WTC11 (cell line): ENCODE measurements around the gene SEMA3F. TPM values are rescaled to one million over a fixed set of nuclear protein-coding genes. Genes with fewer than 3 reads are reported as not detected.

Source experiments
- ATAC-seq: fragments of 200-7000 bp; cut with Tn5 transposase; 2 replicates; pipeline ENCODE4 v1.10.0; 2021; ENCODE audit warnings: mild to moderate bottlenecking, moderate library complexity
- CTCF ChIA-PET: fragments of 300-600 bp; sonication (Branson Sonifier 250); formaldehyde crosslinking; loops from one replicate; lab custom pipeline; 2021; ENCODE audit warnings: antibody characterized with exemption; lab: Charles Lee
- POLR2A ChIA-PET: fragments of 350-600 bp; sonication (Branson Sonifier 250); formaldehyde crosslinking; loops from one replicate; lab custom pipeline; 2021; ENCODE audit warnings: antibody characterized with exemption; lab: Charles Lee
- DNase-seq: peaks from one replicate; pipeline ENCODE4 v3.0.0; 2021; ENCODE audit warnings: low spot score
- H3K27ac Mint-ChIP-seq: 2 replicates; pipeline ENCODE4 v1.8.0; 2021; ENCODE audit warnings: mixed read lengths
- H3K27me3 Mint-ChIP-seq: 2 replicates; pipeline ENCODE4 v1.8.0; 2021; ENCODE audit warnings: low read depth, mild to moderate bottlenecking, moderate library complexity, mixed read lengths
- H3K36me3 Mint-ChIP-seq: 2 replicates; pipeline ENCODE4 v1.8.0; 2021; ENCODE audit warnings: mixed read lengths
- H3K4me1 Mint-ChIP-seq: 2 replicates; pipeline ENCODE4 v1.8.0; 2022; ENCODE audit warnings: mixed read lengths
- H3K4me3 Mint-ChIP-seq: 2 replicates; pipeline ENCODE4 v1.8.0; 2021; ENCODE audit warnings: mild to moderate bottlenecking, moderate library complexity, mixed read lengths
- H3K9me3 Mint-ChIP-seq: 2 replicates; pipeline ENCODE4 v1.8.0; 2021; ENCODE audit warnings: mixed read lengths
- JAZF1 ChIP-seq: fragments of 250-450 bp; sonication (Bioruptor Pico); IDR thresholded peaks from 2 replicates; pipeline ENCODE4 v1.9.0; 2021; ENCODE audit warnings: moderate library complexity, mild to moderate bottlenecking, inconsistent platforms
- ZNF138 ChIP-seq: sonication (generic); formaldehyde crosslinking; conservative IDR thresholded peaks from 2 replicates; pipeline ENCODE4 v1.8.1; 2022; ENCODE audit warnings: mild to moderate bottlenecking, moderate library complexity, missing genetic modification reagents
- ZNF219 ChIP-seq: sonication (generic); formaldehyde crosslinking; IDR thresholded peaks from 2 replicates; pipeline ENCODE4 v1.8.0; 2023; ENCODE audit warnings: missing genetic modification reagents, mild to moderate bottlenecking, borderline replicate concordance
- ZNF232 ChIP-seq: sonication (generic); formaldehyde crosslinking; IDR thresholded peaks from 2 replicates; pipeline ENCODE4 v1.8.0; 2022; ENCODE audit warnings: mild to moderate bottlenecking, missing genetic modification reagents
- ZNF263 ChIP-seq: sonication (generic); formaldehyde crosslinking; IDR thresholded peaks from 2 replicates; pipeline ENCODE4 v1.8.1; 2022; ENCODE audit warnings: low read depth, mild to moderate bottlenecking, moderate library complexity, missing genetic modification reagents
- ZNF281 ChIP-seq: sonication (generic); formaldehyde crosslinking; IDR thresholded peaks from 2 replicates; pipeline ENCODE4 v1.8.0; 2023; ENCODE audit warnings: mild to moderate bottlenecking, missing genetic modification reagents
- total RNA-seq: library from RNA; stranded (reverse); gene quantifications from 3 replicates; pipeline ENCODE4 v1.2.3, GENCODE V29; 2021
- TF ChIP-seq, protein P1 (sequence below): sonication (generic); formaldehyde crosslinking; IDR thresholded peaks from 2 replicates; pipeline ENCODE4 v1.8.1; 2022; ENCODE audit warnings: mild to moderate bottlenecking, moderate library complexity, missing genetic modification reagents
- TF ChIP-seq, protein P2 (sequence below): fragments of 250-450 bp; sonication (Bioruptor Pico); IDR thresholded peaks from 2 replicates; pipeline ENCODE4 v1.9.0; 2021; ENCODE audit warnings: mild to moderate bottlenecking
- TF ChIP-seq, protein P3 (sequence below): sonication (generic); formaldehyde crosslinking; IDR thresholded peaks from 2 replicates; pipeline ENCODE4 v1.8.1; 2023; ENCODE audit warnings: mild to moderate bottlenecking, moderate library complexity, missing genetic modification reagents
- TF ChIP-seq, protein P4 (sequence below): sonication (generic); formaldehyde crosslinking; IDR thresholded peaks from 2 replicates; pipeline ENCODE4 v1.8.1; 2023; ENCODE audit warnings: mild to moderate bottlenecking, missing genetic modification reagents
- TF ChIP-seq, protein P5 (sequence below): sonication (generic); formaldehyde crosslinking; IDR thresholded peaks from 2 replicates; pipeline ENCODE4 v1.8.0; 2022; ENCODE audit warnings: missing genetic modification reagents

Gene SEMA3F
- total RNA-seq, 1 experiment from 2014 or later = 49.0 TPM

GRCh38 chr3:50138266-50139200, 16.6 kb upstream of the SEMA3F start (continued):
- TF ChIP-seq, protein P1, sequence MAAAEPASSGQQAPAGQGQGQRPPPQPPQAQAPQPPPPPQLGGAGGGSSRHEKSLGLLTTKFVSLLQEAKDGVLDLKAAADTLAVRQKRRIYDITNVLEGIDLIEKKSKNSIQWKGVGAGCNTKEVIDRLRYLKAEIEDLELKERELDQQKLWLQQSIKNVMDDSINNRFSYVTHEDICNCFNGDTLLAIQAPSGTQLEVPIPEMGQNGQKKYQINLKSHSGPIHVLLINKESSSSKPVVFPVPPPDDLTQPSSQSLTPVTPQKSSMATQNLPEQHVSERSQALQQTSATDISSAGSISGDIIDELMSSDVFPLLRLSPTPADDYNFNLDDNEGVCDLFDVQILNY = no peak
- TF ChIP-seq ZNF219 (CRISPR knock-in tag) (no peak), JAZF1 (CRISPR knock-in tag) (no peak)
- TF ChIP-seq, protein P2, sequence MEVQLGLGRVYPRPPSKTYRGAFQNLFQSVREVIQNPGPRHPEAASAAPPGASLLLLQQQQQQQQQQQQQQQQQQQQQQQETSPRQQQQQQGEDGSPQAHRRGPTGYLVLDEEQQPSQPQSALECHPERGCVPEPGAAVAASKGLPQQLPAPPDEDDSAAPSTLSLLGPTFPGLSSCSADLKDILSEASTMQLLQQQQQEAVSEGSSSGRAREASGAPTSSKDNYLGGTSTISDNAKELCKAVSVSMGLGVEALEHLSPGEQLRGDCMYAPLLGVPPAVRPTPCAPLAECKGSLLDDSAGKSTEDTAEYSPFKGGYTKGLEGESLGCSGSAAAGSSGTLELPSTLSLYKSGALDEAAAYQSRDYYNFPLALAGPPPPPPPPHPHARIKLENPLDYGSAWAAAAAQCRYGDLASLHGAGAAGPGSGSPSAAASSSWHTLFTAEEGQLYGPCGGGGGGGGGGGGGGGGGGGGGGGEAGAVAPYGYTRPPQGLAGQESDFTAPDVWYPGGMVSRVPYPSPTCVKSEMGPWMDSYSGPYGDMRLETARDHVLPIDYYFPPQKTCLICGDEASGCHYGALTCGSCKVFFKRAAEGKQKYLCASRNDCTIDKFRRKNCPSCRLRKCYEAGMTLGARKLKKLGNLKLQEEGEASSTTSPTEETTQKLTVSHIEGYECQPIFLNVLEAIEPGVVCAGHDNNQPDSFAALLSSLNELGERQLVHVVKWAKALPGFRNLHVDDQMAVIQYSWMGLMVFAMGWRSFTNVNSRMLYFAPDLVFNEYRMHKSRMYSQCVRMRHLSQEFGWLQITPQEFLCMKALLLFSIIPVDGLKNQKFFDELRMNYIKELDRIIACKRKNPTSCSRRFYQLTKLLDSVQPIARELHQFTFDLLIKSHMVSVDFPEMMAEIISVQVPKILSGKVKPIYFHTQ (CRISPR knock-in tag) = no peak
- TF ChIP-seq, protein P3, sequence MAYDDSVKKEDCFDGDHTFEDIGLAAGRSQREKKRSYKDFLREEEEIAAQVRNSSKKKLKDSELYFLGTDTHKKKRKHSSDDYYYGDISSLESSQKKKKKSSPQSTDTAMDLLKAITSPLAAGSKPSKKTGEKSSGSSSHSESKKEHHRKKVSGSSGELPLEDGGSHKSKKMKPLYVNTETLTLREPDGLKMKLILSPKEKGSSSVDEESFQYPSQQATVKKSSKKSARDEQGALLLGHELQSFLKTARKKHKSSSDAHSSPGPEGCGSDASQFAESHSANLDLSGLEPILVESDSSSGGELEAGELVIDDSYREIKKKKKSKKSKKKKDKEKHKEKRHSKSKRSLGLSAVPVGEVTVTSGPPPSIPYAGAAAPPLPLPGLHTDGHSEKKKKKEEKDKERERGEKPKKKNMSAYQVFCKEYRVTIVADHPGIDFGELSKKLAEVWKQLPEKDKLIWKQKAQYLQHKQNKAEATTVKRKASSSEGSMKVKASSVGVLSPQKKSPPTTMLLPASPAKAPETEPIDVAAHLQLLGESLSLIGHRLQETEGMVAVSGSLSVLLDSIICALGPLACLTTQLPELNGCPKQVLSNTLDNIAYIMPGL (CRISPR knock-in tag) = no peak
- TF ChIP-seq, protein P4, sequence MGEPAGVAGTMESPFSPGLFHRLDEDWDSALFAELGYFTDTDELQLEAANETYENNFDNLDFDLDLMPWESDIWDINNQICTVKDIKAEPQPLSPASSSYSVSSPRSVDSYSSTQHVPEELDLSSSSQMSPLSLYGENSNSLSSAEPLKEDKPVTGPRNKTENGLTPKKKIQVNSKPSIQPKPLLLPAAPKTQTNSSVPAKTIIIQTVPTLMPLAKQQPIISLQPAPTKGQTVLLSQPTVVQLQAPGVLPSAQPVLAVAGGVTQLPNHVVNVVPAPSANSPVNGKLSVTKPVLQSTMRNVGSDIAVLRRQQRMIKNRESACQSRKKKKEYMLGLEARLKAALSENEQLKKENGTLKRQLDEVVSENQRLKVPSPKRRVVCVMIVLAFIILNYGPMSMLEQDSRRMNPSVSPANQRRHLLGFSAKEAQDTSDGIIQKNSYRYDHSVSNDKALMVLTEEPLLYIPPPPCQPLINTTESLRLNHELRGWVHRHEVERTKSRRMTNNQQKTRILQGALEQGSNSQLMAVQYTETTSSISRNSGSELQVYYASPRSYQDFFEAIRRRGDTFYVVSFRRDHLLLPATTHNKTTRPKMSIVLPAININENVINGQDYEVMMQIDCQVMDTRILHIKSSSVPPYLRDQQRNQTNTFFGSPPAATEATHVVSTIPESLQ (CRISPR knock-in tag) = no peak
- TF ChIP-seq, all 79 proteins: peak for 6

DNA sequence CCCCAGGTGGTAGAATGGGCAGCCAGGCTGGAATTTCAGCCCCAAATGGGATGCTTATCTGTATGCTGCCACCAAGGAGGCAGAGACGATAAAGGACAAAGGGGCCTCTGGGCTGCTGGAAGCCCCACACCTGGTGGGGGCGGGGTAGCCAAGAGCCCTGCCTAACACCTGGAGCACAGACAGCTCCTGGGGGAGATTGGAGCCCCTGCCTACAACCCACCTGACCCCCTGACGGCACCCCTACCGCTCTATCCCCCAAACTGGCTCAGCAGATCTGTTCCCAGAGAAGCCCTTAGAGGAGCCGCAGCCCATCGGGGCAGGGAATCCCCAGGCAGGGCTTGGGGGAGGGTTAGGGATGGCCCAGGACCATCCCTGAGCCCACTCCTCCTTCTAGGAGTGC, 15.8 kb upstream of the SEMA3F start:
- ChIA-PET CTCF (interaction anchor here (0.6 to 7.2 kb wide), 11 partner anchors 9 to 72 kb away, joined by 3 to 32 read pairs (median 4); no protein-coding TSS in a partner anchor), POLR2A (interaction anchor here (0.6 to 1.6 kb wide), 3 partner anchors 13 to 24 kb away, joined by 4 to 8 read pairs (median 6); no protein-coding TSS in a partner anchor)
- H3K4me1 Mint-ChIP-seq = peaks cover 49% of the 10 kb centered on the region
- H3K27ac Mint-ChIP-seq = peak overlapping the region; percentile 92
- H3K27me3 Mint-ChIP-seq = peaks cover 3% of the 10 kb centered on the region; the same call in 1 of the 2 replicates
- TF ChIP-seq ZNF232 (CRISPR knock-in tag) = peak; percentile 58; the same call in 1 of the 2 replicates
- peak; percentile 59; the same call in 1 of the 2 replicates for TF ChIP-seq ZNF281
- TF ChIP-seq, protein P5, sequence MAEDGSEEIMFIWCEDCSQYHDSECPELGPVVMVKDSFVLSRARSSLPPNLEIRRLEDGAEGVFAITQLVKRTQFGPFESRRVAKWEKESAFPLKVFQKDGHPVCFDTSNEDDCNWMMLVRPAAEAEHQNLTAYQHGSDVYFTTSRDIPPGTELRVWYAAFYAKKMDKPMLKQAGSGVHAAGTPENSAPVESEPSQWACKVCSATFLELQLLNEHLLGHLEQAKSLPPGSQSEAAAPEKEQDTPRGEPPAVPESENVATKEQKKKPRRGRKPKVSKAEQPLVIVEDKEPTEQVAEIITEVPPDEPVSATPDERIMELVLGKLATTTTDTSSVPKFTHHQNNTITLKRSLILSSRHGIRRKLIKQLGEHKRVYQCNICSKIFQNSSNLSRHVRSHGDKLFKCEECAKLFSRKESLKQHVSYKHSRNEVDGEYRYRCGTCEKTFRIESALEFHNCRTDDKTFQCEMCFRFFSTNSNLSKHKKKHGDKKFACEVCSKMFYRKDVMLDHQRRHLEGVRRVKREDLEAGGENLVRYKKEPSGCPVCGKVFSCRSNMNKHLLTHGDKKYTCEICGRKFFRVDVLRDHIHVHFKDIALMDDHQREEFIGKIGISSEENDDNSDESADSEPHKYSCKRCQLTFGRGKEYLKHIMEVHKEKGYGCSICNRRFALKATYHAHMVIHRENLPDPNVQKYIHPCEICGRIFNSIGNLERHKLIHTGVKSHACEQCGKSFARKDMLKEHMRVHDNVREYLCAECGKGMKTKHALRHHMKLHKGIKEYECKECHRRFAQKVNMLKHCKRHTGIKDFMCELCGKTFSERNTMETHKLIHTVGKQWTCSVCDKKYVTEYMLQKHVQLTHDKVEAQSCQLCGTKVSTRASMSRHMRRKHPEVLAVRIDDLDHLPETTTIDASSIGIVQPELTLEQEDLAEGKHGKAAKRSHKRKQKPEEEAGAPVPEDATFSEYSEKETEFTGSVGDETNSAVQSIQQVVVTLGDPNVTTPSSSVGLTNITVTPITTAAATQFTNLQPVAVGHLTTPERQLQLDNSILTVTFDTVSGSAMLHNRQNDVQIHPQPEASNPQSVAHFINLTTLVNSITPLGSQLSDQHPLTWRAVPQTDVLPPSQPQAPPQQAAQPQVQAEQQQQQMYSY (CRISPR knock-in tag) = 0 out of 2 replicates have a peak, but pooled peaks have one; percentile 34
- no peak for TF ChIP-seq ZNF263
- TF ChIP-seq ZNF138 (CRISPR knock-in tag) = 0 out of 2 replicates have a peak, but pooled peaks have one; percentile 48
- H3K4me3 Mint-ChIP-seq = peak overlapping the region; percentile 58
- no peaks in the 10 kb centered on the region for H3K9me3 Mint-ChIP-seq
- no peaks in the 10 kb centered on the region for H3K36me3 Mint-ChIP-seq
- peak; percentile 44 for DNase-seq
- peak; percentile 54 for ATAC-seq
